Stomach (tissue), 4 donors: ENCODE data around the gene ZNF511.

Experiments used
- CTCF ChIP-seq, 7 experiments: fragments of 450-650 bp in 4 of 7; fragments of 200-600 bp in 3 of 7; sonication (generic) in 3 of 7; IDR thresholded peaks; one replicate each; pipeline ENCODE4 v1.5.1; 2016 to 2019; ENCODE audit warnings: antibody characterized with exemption in 7 of 7, control low read depth in 2 of 7, mild to moderate bottlenecking in 1 of 7
- POLR2A ChIP-seq, 4 donors: fragments of 450-650 bp; IDR thresholded peaks; one replicate each; pipeline ENCODE4 v1.6.1; 2016; ENCODE audit warnings: antibody characterized with exemption in 4 of 4, control low read depth in 2 of 4, mild to moderate bottlenecking in 1 of 4, moderate library complexity in 1 of 4

DNA sequence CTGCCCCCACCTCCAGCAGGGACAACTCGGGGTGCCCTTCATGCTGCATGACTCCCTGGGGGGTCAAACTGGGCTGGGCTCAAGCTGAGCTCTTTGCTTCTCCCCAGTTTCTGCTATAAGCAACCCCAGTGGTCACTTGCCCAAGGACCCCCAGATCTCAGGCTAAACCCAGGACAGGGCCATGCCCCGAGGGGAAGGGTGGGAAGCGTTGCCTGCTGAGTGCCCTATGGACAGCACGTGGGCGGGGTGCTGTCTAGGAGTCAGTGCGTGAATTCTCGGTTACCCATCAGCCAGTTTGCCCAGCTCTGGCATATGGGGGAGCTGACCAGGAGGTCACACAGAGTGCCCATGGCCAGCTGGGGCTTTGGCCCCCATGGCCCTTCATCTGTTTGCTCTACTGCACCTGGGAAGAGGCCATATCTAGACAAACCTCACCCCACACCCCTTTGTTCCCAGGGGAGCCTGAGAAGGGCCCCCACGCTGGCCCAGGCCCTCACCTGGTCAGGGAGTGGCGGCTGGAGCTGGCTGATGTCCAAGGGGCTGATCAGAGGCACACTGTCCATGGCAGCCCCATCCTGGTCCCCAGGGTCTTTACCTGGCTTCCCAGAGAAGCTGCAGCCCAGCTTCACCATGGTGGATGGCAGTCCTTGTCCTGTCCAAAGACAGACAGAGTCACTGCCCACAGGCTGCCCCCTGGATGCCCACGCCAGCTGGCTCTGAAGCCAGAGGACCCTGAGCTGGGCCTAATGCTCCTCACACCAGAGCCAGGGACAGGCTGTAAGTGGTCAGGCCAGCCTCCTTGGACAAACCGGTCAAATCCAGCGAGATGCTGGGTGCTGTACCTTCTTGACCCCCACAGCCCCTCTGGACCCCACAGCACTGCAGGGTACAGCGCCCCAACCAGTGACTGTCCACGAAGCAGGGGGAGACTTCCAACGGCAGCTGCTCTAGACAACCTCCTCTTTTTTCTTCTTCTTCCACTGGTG is 19.9 kb downstream of the ZNF511 start:
- TF ChIP-seq CTCF (IDR thresholded peaks at IDR 0.05) = no peak
- no peak for TF ChIP-seq POLR2A (IDR thresholded peaks at IDR 0.05)
